Activated naive CD8-positive, alpha-beta T cell treated with anti-CD3 and anti-CD28 coated beads, Interleukin-2, amount 10 ng/mL, durations not matched to agents 7 days and 5 days (primary cell): ENCODE data around the gene FMN1. TPM values are rescaled to one million over a fixed set of nuclear protein-coding genes. Genes with fewer than 3 reads are reported as not detected.

Experiments used
- ATAC-seq: fragments of 150-1000 bp; cut with Tn5 transposase; one replicate; pipeline ENCODE4 v1.10.0; 2021; ENCODE audit warnings: low read depth, moderate library complexity
- POLR2A ChIA-PET: fragments of 350-600 bp; sonication (Branson Sonifier 250); formaldehyde crosslinking; loops from one replicate; lab custom pipeline; 2021; ENCODE audit warnings: antibody characterized with exemption; lab: Charles Lee
- DNase-seq: peaks from one replicate; pipeline ENCODE4 v3.0.0; 2021
- H3K27ac Mint-ChIP-seq: one replicate; pipeline ENCODE4 v1.8.0; 2022; ENCODE audit warnings: mild to moderate bottlenecking, mixed read lengths
- H3K27me3 Mint-ChIP-seq: one replicate; pipeline ENCODE4 v1.8.0; 2022; ENCODE audit warnings: mild to moderate bottlenecking, moderate library complexity, mixed read lengths
- H3K36me3 Mint-ChIP-seq: one replicate; pipeline ENCODE4 v1.8.0; 2021; ENCODE audit warnings: mild to moderate bottlenecking, mixed read lengths
- H3K4me1 Mint-ChIP-seq: one replicate; pipeline ENCODE4 v1.8.0; 2021; ENCODE audit warnings: mixed read lengths
- H3K4me3 Mint-ChIP-seq: one replicate; pipeline ENCODE4 v1.8.0; 2022; ENCODE audit warnings: mild to moderate bottlenecking, moderate library complexity, mixed read lengths
- H3K9me3 Mint-ChIP-seq: one replicate; pipeline ENCODE4 v1.8.0; 2021; ENCODE audit warnings: mixed read lengths
- total RNA-seq, 2 experiments: library from RNA; stranded (reverse); gene quantifications; one replicate each; pipeline ENCODE4 v1.2.3, GENCODE V29; 2021

Gene FMN1
- total RNA-seq, 2 experiments from 2014 or later = 0.08 to 0.45 TPM

DNA sequence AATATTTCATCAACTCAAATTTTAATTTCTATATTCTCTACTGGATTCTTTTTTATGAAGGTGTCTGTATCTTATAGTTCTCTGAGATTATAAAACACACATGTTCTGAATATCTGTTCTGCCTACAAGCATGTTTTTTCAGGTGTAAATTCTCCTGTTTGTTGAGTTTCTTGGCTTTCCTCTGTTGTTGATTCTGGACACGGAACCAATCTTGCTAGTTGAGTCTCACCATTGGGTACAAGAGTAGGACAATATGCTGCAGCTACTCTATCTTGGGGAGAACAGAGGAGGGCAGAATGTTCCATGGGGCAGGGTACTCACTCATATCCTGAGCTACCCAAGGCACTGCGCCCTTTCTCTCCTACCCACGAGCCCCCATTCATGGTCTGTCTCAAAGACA is 371.8 kb downstream of the FMN1 start:
- H3K4me3 Mint-ChIP-seq = no peak overlapping the region
- POLR2A ChIA-PET = no interaction called here
- H3K27me3 Mint-ChIP-seq = peaks cover 14% of the 10 kb centered on the region
- H3K9me3 Mint-ChIP-seq = no peaks in the 10 kb centered on the region
- no peaks in the 10 kb centered on the region for H3K36me3 Mint-ChIP-seq
- H3K4me1 Mint-ChIP-seq = no peaks in the 10 kb centered on the region
- DNase-seq = no peak
- no peak for ATAC-seq
- H3K27ac Mint-ChIP-seq = no peak overlapping the region

DNA sequence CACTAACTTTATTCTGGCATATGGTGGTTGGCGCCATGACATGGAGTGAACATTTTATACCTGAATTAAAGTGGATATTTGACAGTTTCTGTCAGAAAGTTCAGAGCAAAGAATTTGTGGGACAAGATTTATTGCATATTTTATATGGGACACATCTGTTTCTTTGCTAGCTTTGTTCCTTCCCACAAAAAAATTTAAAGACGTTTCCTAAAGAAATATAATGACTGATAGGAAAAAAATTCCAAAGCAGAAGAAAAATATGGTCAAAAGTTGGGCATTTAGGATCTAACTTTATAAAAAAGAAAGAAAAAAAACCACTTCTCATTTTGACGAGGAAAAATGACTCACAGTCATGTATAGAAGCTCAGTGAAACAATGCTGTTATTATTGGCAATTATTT is 375.1 kb downstream of the FMN1 start:
- H3K27ac Mint-ChIP-seq = no peak overlapping the region
- no peak for ATAC-seq
- H3K9me3 Mint-ChIP-seq = no peaks in the 10 kb centered on the region
- peaks cover 15% of the 10 kb centered on the region for H3K27me3 Mint-ChIP-seq
- H3K4me1 Mint-ChIP-seq = no peaks in the 10 kb centered on the region
- H3K4me3 Mint-ChIP-seq = no peak overlapping the region
- POLR2A ChIA-PET = no interaction called here
- no peaks in the 10 kb centered on the region for H3K36me3 Mint-ChIP-seq
- no peak for DNase-seq

- peaks cover 15% of the 10 kb centered on the region for H3K27me3 Mint-ChIP-seq
- H3K4me3 Mint-ChIP-seq = no peak overlapping the region
- DNase-seq = no peak
- ATAC-seq = no peak
- POLR2A ChIA-PET = no interaction called here
- H3K9me3 Mint-ChIP-seq = no peaks in the 10 kb centered on the region
- H3K36me3 Mint-ChIP-seq = no peaks in the 10 kb centered on the region
- no peak overlapping the region for H3K27ac Mint-ChIP-seq
- no peaks in the 10 kb centered on the region for H3K4me1 Mint-ChIP-seq
These were observed 375.6 kb downstream of the FMN1 start for GRCh38 chr15:32818758-32819447.

GRCh38 chr15:32817577-32817976 is 376.9 kb downstream of the FMN1 start:
- H3K27me3 Mint-ChIP-seq = peaks cover 14% of the 10 kb centered on the region
- no peaks in the 10 kb centered on the region for H3K9me3 Mint-ChIP-seq
- no peaks in the 10 kb centered on the region for H3K36me3 Mint-ChIP-seq
- no peak for DNase-seq
- no peak overlapping the region for H3K27ac Mint-ChIP-seq
- no peak overlapping the region for H3K4me3 Mint-ChIP-seq
- ATAC-seq = no peak
- POLR2A ChIA-PET = no interaction called here
- H3K4me1 Mint-ChIP-seq = no peaks in the 10 kb centered on the region

GRCh38 chr15:32807331-32807730 is 387.2 kb downstream of the FMN1 start:
- no peak for ATAC-seq
- Mint-ChIP-seq H3K4me3 (no peak overlapping the region), H3K27me3 (peaks cover 14% of the 10 kb centered on the region), H3K36me3 (no peaks in the 10 kb centered on the region), H3K27ac (no peak overlapping the region), H3K9me3 (peaks cover 2% of the 10 kb centered on the region), H3K4me1 (peaks cover 5% of the 10 kb centered on the region)
- no peak for DNase-seq
- POLR2A ChIA-PET = no interaction called here

DNA sequence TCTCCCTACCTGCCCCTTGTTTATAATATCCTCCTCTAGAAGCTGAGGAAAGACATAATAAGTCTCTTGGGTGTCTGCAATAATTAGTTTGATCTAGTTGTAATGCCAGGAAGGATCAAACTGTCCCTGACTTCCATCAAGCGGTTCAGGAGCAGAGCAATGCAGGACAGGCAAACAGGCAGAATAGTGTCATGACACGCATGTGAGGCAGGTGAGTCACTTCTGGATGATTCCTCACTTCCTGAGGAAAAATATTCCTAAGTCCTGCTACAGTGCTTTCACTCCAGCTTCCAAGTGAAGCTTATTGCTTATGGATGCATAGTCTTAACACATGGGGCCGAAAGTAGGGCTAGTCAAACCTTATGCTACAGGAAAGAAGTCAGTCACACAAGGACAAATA is 390.9 kb downstream of the FMN1 start:
- peaks cover 2% of the 10 kb centered on the region for H3K9me3 Mint-ChIP-seq
- H3K27me3 Mint-ChIP-seq = peaks cover 20% of the 10 kb centered on the region
- peaks cover 9% of the 10 kb centered on the region for H3K4me1 Mint-ChIP-seq
- H3K36me3 Mint-ChIP-seq = no peaks in the 10 kb centered on the region
- POLR2A ChIA-PET = no interaction called here
- H3K27ac Mint-ChIP-seq = no peak overlapping the region
- H3K4me3 Mint-ChIP-seq = no peak overlapping the region
- no peak for ATAC-seq
- no peak for DNase-seq

DNA sequence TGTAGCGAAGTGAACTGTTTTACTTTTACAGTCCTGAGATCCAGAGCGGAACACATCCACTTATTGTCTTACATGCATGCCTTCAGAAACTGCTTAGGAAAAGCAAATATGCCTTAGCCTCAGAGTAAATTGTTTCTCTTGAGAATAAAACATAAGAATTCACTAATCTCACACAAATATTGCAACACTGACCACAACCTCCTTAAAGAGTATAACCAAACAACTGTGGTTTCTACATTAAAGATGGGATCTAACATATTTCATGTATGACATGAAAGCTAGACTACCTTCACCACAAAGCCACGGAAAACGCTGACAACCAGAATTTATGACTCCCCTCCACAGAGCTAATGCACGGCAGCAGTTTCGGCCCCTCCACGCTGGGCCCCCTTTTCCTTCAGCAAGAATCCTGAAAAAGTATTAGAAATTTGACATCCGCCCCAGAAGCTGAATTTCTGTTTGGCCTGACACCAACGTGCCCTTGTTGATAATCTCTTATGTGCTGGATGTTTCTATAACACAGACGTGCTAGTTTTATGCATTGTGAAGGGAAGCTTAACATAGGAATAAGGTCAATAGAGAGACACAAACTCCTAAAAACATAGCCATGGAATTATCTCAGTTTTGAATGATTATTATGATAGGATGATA is 392.1 kb downstream of the FMN1 start:
- peaks cover 2% of the 10 kb centered on the region for H3K9me3 Mint-ChIP-seq
- H3K4me3 Mint-ChIP-seq = peak overlapping the region; percentile 37
- no peak for DNase-seq
- peaks cover 23% of the 10 kb centered on the region for H3K27me3 Mint-ChIP-seq
- ATAC-seq = no peak
- H3K4me1 Mint-ChIP-seq = peaks cover 9% of the 10 kb centered on the region
- no peaks in the 10 kb centered on the region for H3K36me3 Mint-ChIP-seq
- POLR2A ChIA-PET = no interaction called here
- no peak overlapping the region for H3K27ac Mint-ChIP-seq

DNA sequence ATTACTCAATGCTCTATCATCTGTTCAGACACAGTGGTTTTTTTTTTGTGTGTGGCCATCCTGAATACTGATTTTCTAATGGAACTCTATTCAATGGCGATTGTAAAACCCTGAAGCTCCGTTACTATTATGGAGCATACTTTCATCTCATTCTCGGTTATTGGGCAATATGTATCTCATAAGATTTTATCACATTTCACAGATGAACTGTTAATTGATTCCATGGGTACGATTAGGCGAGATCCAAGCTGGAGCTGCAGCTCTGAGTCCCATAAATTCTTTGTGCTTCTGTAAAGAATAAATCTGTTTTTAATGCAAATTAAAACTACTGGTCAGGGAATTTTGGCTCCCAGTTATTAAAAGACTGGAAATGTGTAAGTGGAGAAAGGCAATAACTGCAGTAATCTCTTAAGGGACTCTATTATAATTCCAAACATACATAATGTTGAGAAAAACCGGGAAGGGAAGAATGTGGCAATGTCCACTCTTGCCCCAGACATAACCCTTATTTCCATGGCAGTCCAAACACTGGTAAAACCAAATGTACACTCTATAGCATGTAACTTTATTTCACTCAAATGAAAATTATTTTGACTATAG is 394.5 kb downstream of the FMN1 start:
- H3K9me3 Mint-ChIP-seq = peaks cover 2% of the 10 kb centered on the region
- no peak overlapping the region for H3K4me3 Mint-ChIP-seq
- H3K36me3 Mint-ChIP-seq = no peaks in the 10 kb centered on the region
- ATAC-seq = no peak
- H3K27me3 Mint-ChIP-seq = peaks cover 25% of the 10 kb centered on the region
- DNase-seq = no peak
- H3K4me1 Mint-ChIP-seq = peaks cover 9% of the 10 kb centered on the region
- POLR2A ChIA-PET = no interaction called here
- no peak overlapping the region for H3K27ac Mint-ChIP-seq

GRCh38 chr15:32796856-32797255 is 397.7 kb downstream of the FMN1 start:
- Mint-ChIP-seq H3K27ac (no peak overlapping the region), H3K9me3 (no peaks in the 10 kb centered on the region), H3K4me3 (no peak overlapping the region), H3K4me1 (no peaks in the 10 kb centered on the region), H3K27me3 (peaks cover 14% of the 10 kb centered on the region), H3K36me3 (no peaks in the 10 kb centered on the region)
- POLR2A ChIA-PET = no interaction called here
- DNase-seq (no peak), ATAC-seq (no peak)

- Mint-ChIP-seq H3K4me3 (no peak overlapping the region), H3K36me3 (no peaks in the 10 kb centered on the region), H3K27me3 (peaks cover 11% of the 10 kb centered on the region), H3K4me1 (no peaks in the 10 kb centered on the region), H3K27ac (no peak overlapping the region), H3K9me3 (no peaks in the 10 kb centered on the region)
- ATAC-seq (no peak), DNase-seq (no peak)
- POLR2A ChIA-PET = no interaction called here
These were observed 399.5 kb downstream of the FMN1 start for GRCh38 chr15:32794973-32795372.

DNA sequence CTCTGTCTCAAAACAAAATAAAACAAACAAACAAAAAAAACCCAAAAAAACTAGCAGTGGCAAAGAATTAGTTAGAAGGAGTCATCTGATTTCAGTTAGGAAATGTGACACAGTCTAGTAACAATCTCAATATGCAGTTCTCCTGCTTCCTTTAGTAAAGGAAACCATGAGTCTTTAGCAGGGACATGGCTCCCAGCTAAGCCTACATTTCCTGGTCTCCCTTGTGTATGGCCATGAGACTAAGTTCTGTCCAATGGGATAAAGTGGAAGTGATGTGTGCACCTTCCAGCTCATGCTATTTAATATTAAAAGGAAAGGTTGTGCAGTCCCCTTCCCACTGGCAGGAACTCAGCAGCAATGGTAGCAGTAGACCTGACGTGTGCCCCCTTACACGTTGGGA is 402.1 kb downstream of the FMN1 start:
- H3K9me3 Mint-ChIP-seq = no peaks in the 10 kb centered on the region
- DNase-seq (no peak), ATAC-seq (no peak)
- no peak overlapping the region for H3K4me3 Mint-ChIP-seq
- H3K36me3 Mint-ChIP-seq = no peaks in the 10 kb centered on the region
- POLR2A ChIA-PET = no interaction called here
- H3K4me1 Mint-ChIP-seq = no peaks in the 10 kb centered on the region
- H3K27ac Mint-ChIP-seq = no peak overlapping the region
- peaks cover 2% of the 10 kb centered on the region for H3K27me3 Mint-ChIP-seq

- H3K4me3 Mint-ChIP-seq = no peak overlapping the region
- no peaks in the 10 kb centered on the region for H3K9me3 Mint-ChIP-seq
- POLR2A ChIA-PET = no interaction called here
- peaks cover 6% of the 10 kb centered on the region for H3K27me3 Mint-ChIP-seq
- DNase-seq = no peak
- no peak overlapping the region for H3K27ac Mint-ChIP-seq
- H3K4me1 Mint-ChIP-seq = no peaks in the 10 kb centered on the region
- no peaks in the 10 kb centered on the region for H3K36me3 Mint-ChIP-seq
- no peak for ATAC-seq
These were observed 404.0 kb downstream of the FMN1 start for GRCh38 chr15:32790352-32790999.

- H3K4me3 Mint-ChIP-seq = no peak overlapping the region
- no peaks in the 10 kb centered on the region for H3K9me3 Mint-ChIP-seq
- no peak overlapping the region for H3K27ac Mint-ChIP-seq
- H3K36me3 Mint-ChIP-seq = no peaks in the 10 kb centered on the region
- POLR2A ChIA-PET = no interaction called here
- H3K27me3 Mint-ChIP-seq = peaks cover 11% of the 10 kb centered on the region
- no peaks in the 10 kb centered on the region for H3K4me1 Mint-ChIP-seq
- ATAC-seq (no peak), DNase-seq (no peak)
These were observed 406.6 kb downstream of the FMN1 start for GRCh38 chr15:32787949-32788348.

- Mint-ChIP-seq H3K27ac (no peak overlapping the region), H3K9me3 (no peaks in the 10 kb centered on the region), H3K36me3 (no peaks in the 10 kb centered on the region), H3K4me1 (no peaks in the 10 kb centered on the region), H3K27me3 (peaks cover 13% of the 10 kb centered on the region), H3K4me3 (no peak overlapping the region)
- no peak for ATAC-seq
- DNase-seq = no peak
- POLR2A ChIA-PET = no interaction called here
These were observed 407.6 kb downstream of the FMN1 start for GRCh38 chr15:32786906-32787305.
